Measurements from ENCODE around the gene EXOG. TPM values are rescaled to one million over a fixed set of nuclear protein-coding genes. Genes with fewer than 3 reads are reported as not detected.

Gene EXOG
- total and polyA plus RNA-seq, 7 donors: 2.9 to 14.5 (median 4.5) TPM

GRCh38 chr3:38549082-38549481 is 52.9 kb downstream of the EXOG start:
- H3K4me1 ChIP-seq: peaks cover 1% of the 10 kb centered on the region
- no peak for TF ChIP-seq CTCF (IDR thresholded peaks at IDR 0.05)
- intact Hi-C loops (cut with DNase I): no loop called here
- no peak overlapping the region for H3K27ac ChIP-seq
- no peak overlapping the region for H3K4me3 ChIP-seq
- ATAC-seq (no peak), DNase-seq (no peak)
- no peaks in the 10 kb centered on the region for H3K27me3 ChIP-seq (ENCODE audit: insufficient read depth in 3 of 3, low read length in 2 of 3)
- H3K9me3 ChIP-seq: no peaks in the 10 kb centered on the region
- no peaks in the 10 kb centered on the region for H3K36me3 ChIP-seq (ENCODE audit: insufficient read depth in 1 of 2, low read depth in 1 of 2)
- 79 to 91% (median 86%) methylated on average over 9 of the region's 9 CpGs for WGBS, 3 donors

- Histone ChIP-seq H3K9me3 (no peaks in the 10 kb centered on the region), H3K27ac (no peak overlapping the region), H3K4me1 (no peaks in the 10 kb centered on the region), H3K36me3 (ENCODE audit: insufficient read depth in 1 of 2, low read depth in 1 of 2) (no peaks in the 10 kb centered on the region), H3K4me3 (no peak overlapping the region), H3K27me3 (ENCODE audit: insufficient read depth in 3 of 3, low read length in 2 of 3) (no peaks in the 10 kb centered on the region)
- TF ChIP-seq CTCF (IDR thresholded peaks at IDR 0.05): no peak
- no peak for ATAC-seq
- intact Hi-C loops (cut with DNase I): no loop called here
- no peak for DNase-seq
- 89 to 95% (median 94%) methylated on average over 7 of the region's 7 CpGs for WGBS, 3 donors
These were observed 53.3 kb downstream of the EXOG start for GRCh38 chr3:38549486-38549885.

GRCh38 chr3:38549957-38550840 is 54.1 kb downstream of the EXOG start:
- no peaks in the 10 kb centered on the region for H3K36me3 ChIP-seq (ENCODE audit: insufficient read depth in 1 of 2, low read depth in 1 of 2)
- DNase-seq (no peak), ATAC-seq (no peak)
- H3K4me1 ChIP-seq: no peaks in the 10 kb centered on the region
- intact Hi-C loops (cut with DNase I): no loop called here
- no peaks in the 10 kb centered on the region for H3K27me3 ChIP-seq (ENCODE audit: insufficient read depth in 3 of 3, low read length in 2 of 3)
- 95 to 97% (median 96%) methylated on average over 33 of the region's 33 CpGs for WGBS, 3 donors
- no peak overlapping the region for H3K27ac ChIP-seq
- H3K4me3 ChIP-seq: no peak overlapping the region
- no peaks in the 10 kb centered on the region for H3K9me3 ChIP-seq
- no peak for TF ChIP-seq CTCF (IDR thresholded peaks at IDR 0.05)

- H3K36me3 ChIP-seq (ENCODE audit: insufficient read depth in 1 of 2, low read depth in 1 of 2): no peaks in the 10 kb centered on the region
- 96 to 97% (median 97%) methylated on average over 30 of the region's 30 CpGs for WGBS, 3 donors
These were observed 55.1 kb downstream of the EXOG start for GRCh38 chr3:38551026-38551832.

More at GRCh38 chr3:38551026-38551832, 55.1 kb downstream of the EXOG start:
- ATAC-seq: no peak
- no peaks in the 10 kb centered on the region for H3K9me3 ChIP-seq
- H3K4me1 ChIP-seq: no peaks in the 10 kb centered on the region
- intact Hi-C loops (cut with DNase I): no loop called here
- H3K27ac ChIP-seq: no peak overlapping the region
- no peaks in the 10 kb centered on the region for H3K27me3 ChIP-seq (ENCODE audit: insufficient read depth in 3 of 3, low read length in 2 of 3)
- no peak overlapping the region for H3K4me3 ChIP-seq
- DNase-seq: no peak
- no peak for TF ChIP-seq CTCF (IDR thresholded peaks at IDR 0.05)

Data from psoas muscle (tissue), 8 donors.